Fibroblast of lung (primary cell): ENCODE measurements around the gene ANO2. TPM values are rescaled to one million over a fixed set of nuclear protein-coding genes. Genes with fewer than 3 reads are reported as not detected.

ENCODE experiments used
- DNase-seq, 2 donors: peaks; one replicate each; pipeline versions ENCODE4 v3.0.0 to v3.0.0-alpha.2; 2010; ENCODE audit warnings: low read depth in 2 of 2
- H2AFZ ChIP-seq: 2 replicates; pipeline ENCODE4 v1.5.1; 2012; ENCODE audit warnings: low read length, control low read depth, inconsistent platforms
- H3K27ac ChIP-seq: 2 replicates; pipeline ENCODE4 v1.5.1; 2011; ENCODE audit warnings: low read length, control low read depth; ENCODE audit not compliant: insufficient read depth
- H3K27me3 ChIP-seq: 2 replicates; pipeline ENCODE4 v1.5.1; 2011; ENCODE audit warnings: mild to moderate bottlenecking, low read length; ENCODE audit not compliant: control insufficient read depth, insufficient read depth
- H3K36me3 ChIP-seq: 2 replicates; pipeline ENCODE4 v1.5.1; 2011; ENCODE audit warnings: low read length; ENCODE audit not compliant: control insufficient read depth, insufficient read depth
- H3K4me1 ChIP-seq: 2 replicates; pipeline ENCODE4 v1.5.1; 2011; ENCODE audit warnings: low read length; ENCODE audit not compliant: control insufficient read depth, insufficient read depth; ENCODE audit errors: extremely low read depth
- H3K4me2 ChIP-seq: 2 replicates; pipeline ENCODE4 v1.5.1; 2011; ENCODE audit warnings: low read length, control low read depth; ENCODE audit not compliant: insufficient read depth; ENCODE audit errors: extremely low read depth
- H3K4me3 ChIP-seq, 4 experiments: fragments of 200-600 bp in 1 of 4; sonication (generic) in 1 of 4; replicated peaks in 1 of 4; 2 replicates each; pipeline ENCODE4 v1.5.1; 2011 to 2016; ENCODE audit warnings: low read length in 4 of 4, low read depth in 3 of 4, mild to moderate bottlenecking in 3 of 4, control low read depth in 2 of 4, inconsistent platforms in 1 of 4, mixed read lengths in 1 of 4; ENCODE audit not compliant: insufficient read depth in 1 of 4; ENCODE audit errors: control extremely low read depth in 1 of 4
- H3K79me2 ChIP-seq: 2 replicates; pipeline ENCODE4 v1.5.1; 2012; ENCODE audit warnings: mild to moderate bottlenecking, low read length, inconsistent platforms; ENCODE audit not compliant: control insufficient read depth, insufficient read depth
- H3K9ac ChIP-seq: 2 replicates; pipeline ENCODE4 v1.5.1; 2011; ENCODE audit warnings: mild to moderate bottlenecking, low read length, control low read depth; ENCODE audit not compliant: insufficient read depth
- H3K9me3 ChIP-seq: 2 replicates; pipeline ENCODE4 v1.5.1; 2012; ENCODE audit warnings: low read depth, low read length; ENCODE audit not compliant: control insufficient read depth, insufficient read depth
- H4K20me1 ChIP-seq: 2 replicates; pipeline ENCODE4 v1.5.1; 2011; ENCODE audit warnings: low read length; ENCODE audit not compliant: control insufficient read depth, insufficient read depth; ENCODE audit errors: extremely low read depth
- CTCF ChIP-seq, 2 donors: IDR thresholded peaks in 1 of 2; conservative IDR thresholded peaks in 1 of 2; 1 replicate in 1 of 2; 2 replicates in 1 of 2; pipeline ENCODE4 v1.5.1; 2011 to 2012; ENCODE audit warnings: low read length in 2 of 2, control low read depth in 1 of 2, inconsistent platforms in 1 of 2, low read depth in 1 of 2, mild to moderate bottlenecking in 1 of 2
- EZH2 ChIP-seq: IDR thresholded peaks from 2 replicates; pipeline ENCODE4 v1.5.1; 2012; ENCODE audit warnings: low read length, control low read depth, mild to moderate bottlenecking; ENCODE audit errors: missing control alignments
- polyA plus RNA-seq, 2 donors: library from polyadenylated mRNA; depleted of rRNA in 1 of 2; stranded (reverse) in 1 of 2; unstranded in 1 of 2; fragments of >200 nt; gene quantifications; 2 replicates each; pipeline ENCODE4 v1.2.1, GENCODE V29; 2011 to 2012; ENCODE audit warnings: missing spikeins in 1 of 2
- total RNA-seq: library from RNA; depleted of rRNA; stranded (reverse); fragments of >200 nt; gene quantifications from 2 replicates; pipeline ENCODE4 v1.2.1, GENCODE V29; 2014

ANO2 gene
- total and polyA plus RNA-seq, 2 donors (not counting 1 experiment from before 2014, with no cell fraction given), result 0.15 to 0.17 TPM

GRCh38 chr12:5745251-5745888 lies 199.7 kb downstream of the ANO2 start:
- Histone ChIP-seq H3K4me1 (no peaks in the 10 kb centered on the region), H3K9me3 (no peaks in the 10 kb centered on the region), H3K27me3 (no peaks in the 10 kb centered on the region), H3K9ac (no peak overlapping the region), H4K20me1 (no peaks in the 10 kb centered on the region), H3K27ac (no peak overlapping the region), H3K4me2 (no peak overlapping the region), H3K79me2 (no peaks in the 10 kb centered on the region), H2AFZ (no peak overlapping the region), H3K4me3 (no peak overlapping the region), H3K36me3 (no peaks in the 10 kb centered on the region)
- TF ChIP-seq CTCF (conservative IDR thresholded peaks at IDR 0.05 in 1 of 2, IDR thresholded peaks at IDR 0.05 in 1 of 2; ENCODE audit: low read depth in 1 of 2, low read length in 2 of 2), result peak; percentile 75 to 76
- TF ChIP-seq EZH2, result no peak
- DNase-seq, result peak; percentile 30 to 58

GRCh38 chr12:5742258-5742657 lies 202.8 kb downstream of the ANO2 start:
- H3K4me1 ChIP-seq, result no peaks in the 10 kb centered on the region
- no peak overlapping the region for H3K4me2 ChIP-seq
- H3K27ac ChIP-seq, result no peak overlapping the region
- no peak overlapping the region for H3K4me3 ChIP-seq
- no peaks in the 10 kb centered on the region for H3K27me3 ChIP-seq
- H3K9me3 ChIP-seq, result no peaks in the 10 kb centered on the region
- TF ChIP-seq EZH2 (no peak), CTCF (conservative IDR thresholded peaks at IDR 0.05 in 1 of 2, IDR thresholded peaks at IDR 0.05 in 1 of 2; ENCODE audit: low read depth in 1 of 2, low read length in 2 of 2) (no peak)
- no peak overlapping the region for H2AFZ ChIP-seq
- no peaks in the 10 kb centered on the region for H3K36me3 ChIP-seq
- H3K79me2 ChIP-seq, result no peaks in the 10 kb centered on the region
- no peak overlapping the region for H3K9ac ChIP-seq
- DNase-seq, result no peak
- H4K20me1 ChIP-seq, result no peaks in the 10 kb centered on the region

- H3K27me3 ChIP-seq, result no peaks in the 10 kb centered on the region
Measured at GRCh38 chr12:5739917-5740316, 205.1 kb downstream of the ANO2 start.

More at GRCh38 chr12:5739917-5740316, 205.1 kb downstream of the ANO2 start:
- Histone ChIP-seq H4K20me1 (no peaks in the 10 kb centered on the region), H3K4me1 (no peaks in the 10 kb centered on the region), H2AFZ (no peak overlapping the region), H3K9ac (no peak overlapping the region), H3K9me3 (no peaks in the 10 kb centered on the region), H3K27ac (no peak overlapping the region), H3K4me3 (no peak overlapping the region), H3K36me3 (no peaks in the 10 kb centered on the region), H3K79me2 (no peaks in the 10 kb centered on the region), H3K4me2 (no peak overlapping the region)
- no peak for DNase-seq
- TF ChIP-seq CTCF (conservative IDR thresholded peaks at IDR 0.05 in 1 of 2, IDR thresholded peaks at IDR 0.05 in 1 of 2; ENCODE audit: low read depth in 1 of 2, low read length in 2 of 2), result no peak
- no peak for TF ChIP-seq EZH2
